K562 (cell line): ENCODE data around the gene DOCK6. TPM values are rescaled to one million over a fixed set of nuclear protein-coding genes. Genes with fewer than 3 reads are reported as not detected.

Experiments used
- ATAC-seq: fragments of 200-7000 bp; cut with Tn5 transposase; 3 replicates; pipeline ENCODE4 v1.9.1; 2020; ENCODE audit warnings: moderate library complexity
- BruUV-seq: library from RNA; stranded (reverse); fragments of 400-500 nt; replicated peaks from 2 replicates; lab custom pipeline; 2021; lab: Mats Ljungman, UMichigan
- CTCF ChIA-PET: fragments of 300-600 bp; formaldehyde crosslinking; extraction: SDS; loops from one replicate; lab custom pipeline; 2021; ENCODE audit warnings: low intra/inter-chr PET ratio; lab: Yijun Ruan, JAX
- POLR2A ChIA-PET: fragments of 300-600, 350-650 bp; sonication (Branson Sonifier 250); formaldehyde crosslinking; extraction: SDS; loops from one replicate; lab custom pipeline; 2021; ENCODE audit warnings: antibody characterized with exemption, inconsistent platforms; lab: Yijun Ruan, JAX
- DNase-seq, 4 experiments: peaks; one replicate each; pipeline versions ENCODE4 v3.0.0 to v3.0.0-alpha.2; 2011 to 2018; ENCODE audit warnings: low spot score in 3 of 4, mixed read lengths in 3 of 4; ENCODE audit errors: extremely low read depth in 1 of 4
- FAIRE-seq: peaks from 2 replicates; lab custom pipeline; 2011; peaks lifted over from hg19 to GRCh38; lab: Jason Lieb, UNC
- H2AFZ ChIP-seq: 2 replicates; pipeline ENCODE4 v1.6.0; 2011; ENCODE audit warnings: low read depth, low read length, control low read depth, inconsistent platforms
- H3K27ac ChIP-seq: fragments of 200-600 bp; 3 replicates; pipeline ENCODE4 v1.8.0; 2011; ENCODE audit warnings: low read depth, mild to moderate bottlenecking, control low read depth, inconsistent platforms, low read length, moderate library complexity, mixed read lengths; ENCODE audit errors: extremely low read depth
- H3K27me3 ChIP-seq, 2 experiments: fragments of 300-600 bp in 1 of 2; 2 replicates in 1 of 2; 3 replicates in 1 of 2; pipeline versions ENCODE4 v1.6.0 to v1.8.0; 2011; ENCODE audit warnings: inconsistent platforms in 2 of 2, low read length in 2 of 2, mild to moderate bottlenecking in 1 of 2, mixed read lengths in 1 of 2, moderate library complexity in 1 of 2; ENCODE audit not compliant: control insufficient read depth in 2 of 2, insufficient read depth in 2 of 2
- H3K36me3 ChIP-seq: fragments of 300-600 bp; 3 replicates; pipeline ENCODE4 v1.8.0; 2011; ENCODE audit warnings: mild to moderate bottlenecking, low read length, inconsistent platforms; ENCODE audit not compliant: control insufficient read depth, insufficient read depth
- H3K4me1 ChIP-seq, 2 experiments: fragments of 200-600 bp in 1 of 2; replicated peaks in 1 of 2; 2 replicates in 1 of 2; 3 replicates in 1 of 2; pipeline versions ENCODE4 v1.5.1 to v1.8.0; 2011; ENCODE audit warnings: inconsistent platforms in 2 of 2, low read length in 2 of 2, mild to moderate bottlenecking in 1 of 2, mixed read lengths in 1 of 2, moderate library complexity in 1 of 2; ENCODE audit not compliant: control insufficient read depth in 2 of 2, insufficient read depth in 2 of 2
- H3K4me2 ChIP-seq: 2 replicates; pipeline ENCODE4 v1.6.1; 2011; ENCODE audit warnings: low read length, control low read depth, inconsistent platforms, mixed read lengths; ENCODE audit not compliant: insufficient read depth
- H3K4me3 ChIP-seq: fragments of 200-600 bp; sonication (generic), shearing (Covaris generic); 2 replicates; pipeline ENCODE4 v1.5.1; 2016; ENCODE audit warnings: control low read depth, inconsistent platforms
- H3K79me2 ChIP-seq: fragments of 200-600 bp; 3 replicates; pipeline ENCODE4 v1.8.0; 2011; ENCODE audit warnings: low read length, inconsistent platforms; ENCODE audit not compliant: control insufficient read depth, insufficient read depth
- H3K9ac ChIP-seq, 2 experiments: 2 replicates each; pipeline versions ENCODE4 v1.6.0 to v1.6.1; 2011; ENCODE audit warnings: low read depth in 2 of 2, low read length in 2 of 2, control low read depth in 1 of 2, inconsistent platforms in 1 of 2, mild to moderate bottlenecking in 1 of 2, mixed read lengths in 1 of 2; ENCODE audit not compliant: insufficient read depth in 1 of 2
- H3K9me1 ChIP-seq: one replicate; pipeline ENCODE4 v1.6.0; 2011; ENCODE audit warnings: inconsistent platforms, mild to moderate bottlenecking, low read length, moderate library complexity; ENCODE audit not compliant: control insufficient read depth, insufficient read depth
- H3K9me3 ChIP-seq: replicated peaks from 2 replicates; pipeline ENCODE4 v1.5.1; 2011; ENCODE audit warnings: low read depth, low read length, inconsistent platforms; ENCODE audit not compliant: control insufficient read depth, insufficient read depth
- H4K20me1 ChIP-seq: replicated peaks from 2 replicates; pipeline ENCODE4 v1.6.1; 2011; ENCODE audit warnings: low read length, inconsistent platforms, mixed read lengths; ENCODE audit not compliant: control insufficient read depth, insufficient read depth
- CBX8 ChIP-seq: fragments of 200-600 bp; sonication (generic); IDR thresholded peaks from 2 replicates; pipeline ENCODE4 v1.6.1; 2012; ENCODE audit warnings: borderline replicate concordance, mixed run types, low read depth, mild to moderate bottlenecking, moderate library complexity, mixed read lengths, low read length, control low read depth, inconsistent platforms; ENCODE audit not compliant: poor library complexity, severe bottlenecking; ENCODE audit errors: extremely low read depth
- CTBP1 ChIP-seq: fragments of 450-650 bp; IDR thresholded peaks from 2 replicates; pipeline ENCODE4 v1.6.1; 2016; ENCODE audit warnings: borderline replicate concordance
- CUX1 ChIP-seq: fragments of 200-800 bp; sonication (Bioruptor generic); IDR thresholded peaks from 2 replicates; pipeline ENCODE4 v1.6.1; 2016; ENCODE audit warnings: missing genetic modification characterization, missing compliant biosample characterization
- EGR1 ChIP-seq: fragments of 450-650 bp; conservative IDR thresholded peaks from 2 replicates; pipeline ENCODE4 v1.6.1; 2017; ENCODE audit warnings: mild to moderate bottlenecking
- EP400 ChIP-seq: fragments of 450-650 bp; IDR thresholded peaks from 2 replicates; pipeline ENCODE4 v1.6.1; 2017; ENCODE audit warnings: antibody characterized with exemption, mild to moderate bottlenecking, moderate library complexity
- ESRRB ChIP-seq: fragments of 250-450 bp; sonication (Bioruptor Pico); IDR thresholded peaks from 2 replicates; pipeline ENCODE4 v1.5.0; 2020; ENCODE audit warnings: mild to moderate bottlenecking, moderate library complexity, borderline replicate concordance
- FUS ChIP-seq: fragments of 200-400 bp; formaldehyde crosslinking; optimal IDR thresholded peaks from 2 replicates; pipeline ENCODE3; 2017; ENCODE audit warnings: low read depth, low read length
- ILK ChIP-seq: fragments of 450-650 bp; IDR thresholded peaks from 2 replicates; pipeline ENCODE4 v1.6.1; 2016; ENCODE audit warnings: missing genetic modification characterization, low read depth, mild to moderate bottlenecking, missing compliant biosample characterization, moderate library complexity, borderline replicate concordance
- MED1 ChIP-seq: sonication (generic); formaldehyde crosslinking; IDR thresholded peaks from 2 replicates; pipeline ENCODE4 v1.8.1; 2023; ENCODE audit warnings: missing genetic modification reagents, borderline replicate concordance
- RB1 ChIP-seq: fragments of 450-650 bp; IDR thresholded peaks from 2 replicates; pipeline ENCODE4 v1.6.1; 2017; ENCODE audit warnings: low read depth, mild to moderate bottlenecking
- SMARCC2 ChIP-seq: fragments of 450-650 bp; IDR thresholded peaks from 2 replicates; pipeline ENCODE4 v1.6.1; 2017; ENCODE audit warnings: antibody characterized with exemption, moderate library complexity, mild to moderate bottlenecking, low read depth
- TCF3 ChIP-seq: sonication (generic); formaldehyde crosslinking; IDR thresholded peaks from 2 replicates; pipeline ENCODE4 v1.4.0; 2020; ENCODE audit warnings: mild to moderate bottlenecking, missing genetic modification reagents
- ZNF133 ChIP-seq: fragments of 250-450 bp; sonication (Bioruptor Pico); IDR thresholded peaks from 2 replicates; pipeline ENCODE4 v1.4.0; 2020; ENCODE audit warnings: mild to moderate bottlenecking
- ZNF23 ChIP-seq: fragments of 250-450 bp; sonication (Bioruptor Pico); IDR thresholded peaks from 2 replicates; pipeline ENCODE4 v1.4.0; 2020; ENCODE audit warnings: mild to moderate bottlenecking
- ZNF551 ChIP-seq: fragments of 250-450 bp; sonication (Bioruptor Pico); IDR thresholded peaks from 2 replicates; pipeline ENCODE4 v1.5.0; 2021; ENCODE audit warnings: mild to moderate bottlenecking, moderate library complexity
- ZNF76 ChIP-seq: fragments of 250-450 bp; sonication (Bioruptor Pico); IDR thresholded peaks from 2 replicates; pipeline ENCODE4 v1.4.0; 2020; ENCODE audit warnings: mild to moderate bottlenecking, moderate library complexity, borderline replicate concordance
- WGBS: fragments of 100-300 bp; shearing (Covaris generic); methylation state at CpG from one replicate; pipeline ENCODE4 v1.1.6; 2016; ENCODE audit warnings: low coverage, mixed read lengths; ENCODE audit not compliant: insufficient coverage; ENCODE audit errors: missing lambda C conversion rate; 5-methylcytosine and 5-hydroxymethylcytosine counted together
- in situ Hi-C: fragments of 300-500 bp; cut with MboI; formaldehyde crosslinking; loops from 4 replicates; pipeline ENCODE4 v1.15.0; 2018; ENCODE audit warnings: inconsistent platforms, mixed read lengths
- intact Hi-C: fragments of 100-400 bp; cut with micrococcal nuclease; formaldehyde crosslinking; loops from 2 replicates; pipeline ENCODE4 v1.14.2; 2022
- polyA plus RNA-seq, 8 experiments: library from polyadenylated mRNA; depleted of rRNA in 4 of 8; stranded (reverse) in 5 of 8; unstranded in 3 of 8; fragments of >200 nt; fragmentation: Nextera tagmentation in 2 of 8; fragmentation: Illumina TruSeq in 1 of 8; extraction: Ambion mirVana in 2 of 8; extraction: Trizol in 1 of 8; gene quantifications; 2 replicates each; pipeline versions ENCODE4 v1.2.1 to v1.2.3, GENCODE V29; 2011 to 2014; ENCODE audit warnings: inconsistent platforms in 1 of 8, missing spikeins in 1 of 8
- total RNA-seq, 7 experiments: library from RNA; depleted of rRNA in 6 of 7; stranded (reverse); fragments of >200 nt in 6 of 7; fragmentation: Illumina TruSeq in 2 of 7; extraction: Trizol in 2 of 7; gene quantifications; 2 replicates each; pipeline versions ENCODE4 v1.2.1 to v1.2.3, GENCODE V29; 2011 to 2021; ENCODE audit warnings: low replicate concordance in 1 of 7

DOCK6 gene
- total and polyA plus RNA-seq, 9 of the 15 experiments (the other 6 are each of a cell fraction or from before 2014, with no cell fraction given): 0.35 to 19.3 (median 3.8) TPM

DNA sequence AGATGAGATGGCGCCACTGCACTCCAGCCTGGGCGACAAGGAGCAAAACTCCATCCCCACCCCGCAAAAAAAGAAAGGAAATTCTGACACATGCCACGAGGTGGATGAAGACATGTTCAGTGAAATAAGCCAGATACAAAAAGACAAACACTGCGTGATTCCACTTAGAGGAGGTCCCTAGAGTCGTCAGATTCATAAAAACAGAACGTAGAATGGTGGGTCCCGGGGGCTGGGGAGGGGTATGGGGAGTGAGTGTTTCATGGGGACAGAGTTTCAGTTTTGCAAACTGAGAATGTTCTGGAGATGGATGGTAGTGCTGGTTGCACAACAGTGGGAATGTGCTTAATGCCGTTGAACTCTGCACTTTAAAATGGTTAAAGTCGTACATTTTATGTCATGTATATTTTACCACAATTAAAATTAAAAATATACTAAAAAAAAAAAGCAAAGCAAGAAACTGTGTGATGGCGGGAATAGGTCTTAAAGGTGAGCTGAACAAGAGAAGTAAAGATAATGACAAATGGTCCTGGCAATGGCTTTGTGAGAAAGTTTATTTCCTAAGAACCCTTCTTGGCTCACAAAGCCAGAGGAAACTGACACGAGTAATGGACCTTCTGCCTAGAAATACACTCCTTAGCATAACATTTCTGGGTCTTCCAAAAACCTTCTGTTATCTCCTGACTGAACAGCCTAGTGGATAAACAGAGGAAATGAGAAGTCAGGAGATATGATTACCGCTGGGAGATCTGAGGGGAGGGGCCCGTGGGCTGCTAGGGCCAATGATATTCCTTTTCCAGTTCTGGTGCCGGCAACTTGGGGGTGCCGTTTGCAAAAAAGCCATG, 102.5 kb downstream of the DOCK6 start:
- H3K79me2 ChIP-seq: peaks cover 9% of the 10 kb centered on the region
- no peak overlapping the region for H3K4me3 ChIP-seq
- no peaks in the 10 kb centered on the region for H3K27me3 ChIP-seq
- peak overlapping the region in 1 of 2 experiments; percentile 37; a peak in 1 of 4 replicates for H3K9ac ChIP-seq
- WGBS: 26% methylated on average over 16 of the region's 16 CpGs
- intact Hi-C loops: loop anchor here (5.0 kb wide), 1 partner anchor 37 kb away; the partner anchor contains the start of gene KANK2
- H2AFZ ChIP-seq: peak overlapping the region; percentile 82
- ChIA-PET POLR2A (interaction anchor here (0.6 kb wide), 2 partner anchors 71 to 811 kb away, joined by 3 read pairs; partner anchors contain the start of gene LDLR), CTCF (interaction anchor here (1.2 kb wide), 1 partner anchor 44 kb away, joined by 3 read pairs; no protein-coding TSS in a partner anchor)
- peaks cover 5 to 18% of the 10 kb centered on the region in 2 experiments; a peak in 4 of 5 replicates for H3K4me1 ChIP-seq
- in situ Hi-C loops: no loop called here
- no peaks in the 10 kb centered on the region for H3K9me1 ChIP-seq
- ATAC-seq (peak; percentile 25; the same call in 2 of the 3 replicates), FAIRE-seq (peak; percentile 72), DNase-seq (peak; percentile 56 to 80 (median 66))
- H3K4me2 ChIP-seq: peak overlapping the region; percentile 29
- BruUV-seq: no TSS peak
- peak overlapping the region; percentile 46; the same call in 2 of the 3 replicates for H3K27ac ChIP-seq
- H4K20me1 ChIP-seq: no peaks in the 10 kb centered on the region
- no peaks in the 10 kb centered on the region for H3K36me3 ChIP-seq
- H3K9me3 ChIP-seq: no peaks in the 10 kb centered on the region
- no peak for TF ChIP-seq ZNF23
- TF ChIP-seq CTBP1: no peak
- no peak for TF ChIP-seq ILK (tag)
- TF ChIP-seq RB1: no peak
- no peak for TF ChIP-seq ZNF133
- no peak for TF ChIP-seq MED1 (CRISPR knock-in tag)
- TF ChIP-seq EGR1: no peak
- TF ChIP-seq FUS: no peak
- no peak for TF ChIP-seq CBX8
- no peak for TF ChIP-seq ESRRB (CRISPR knock-in tag)
- TF ChIP-seq CUX1 (CRISPR knock-in tag): no peak
- 0 out of 2 replicates have a peak, but pooled peaks have one; percentile 19 for TF ChIP-seq EP400
- peak; percentile 30; the same call in 1 of the 2 replicates for TF ChIP-seq TCF3 (CRISPR knock-in tag)
- no peak for TF ChIP-seq ZNF76 (CRISPR knock-in tag)
- TF ChIP-seq SMARCC2: no peak
- no peak for TF ChIP-seq ZNF551 (CRISPR knock-in tag)
